ENCODE results near the gene LHFPL2.
"Not testable (repeated sequence)": the region's sequence is repeated elsewhere in the genome, so short reads cannot be mapped to it uniquely, and the experiment has no call there.

Gene LHFPL2

GRCh38 chr5:78496373-78496772 is 152.2 kb downstream of the LHFPL2 start:
- no peak for FAIRE-seq

GRCh38 chr5:78495800-78496199 is 152.8 kb downstream of the LHFPL2 start:
- no peak for FAIRE-seq

GRCh38 chr5:78492650-78493049 is 155.9 kb downstream of the LHFPL2 start:
- FAIRE-seq, result no peak

- no peak for FAIRE-seq
Observed at GRCh38 chr5:78492224-78492623, 156.3 kb downstream of the LHFPL2 start.

GRCh38 chr5:78490709-78491485 is 157.7 kb downstream of the LHFPL2 start:
- no peak for FAIRE-seq

- FAIRE-seq, result no peak
Observed at GRCh38 chr5:78487846-78488245, 160.7 kb downstream of the LHFPL2 start.

GRCh38 chr5:78486218-78486617 is 162.4 kb downstream of the LHFPL2 start:
- no peak for FAIRE-seq

- no peak for FAIRE-seq
Observed at GRCh38 chr5:78483809-78484521, 164.6 kb downstream of the LHFPL2 start.

GRCh38 chr5:78482948-78483347 is 165.6 kb downstream of the LHFPL2 start:
- no peak for FAIRE-seq

GRCh38 chr5:78476795-78477194 is 171.8 kb downstream of the LHFPL2 start:
- FAIRE-seq, result no peak

GRCh38 chr5:78475370-78475769 is 173.2 kb downstream of the LHFPL2 start:
- no peak for FAIRE-seq

- no peak for FAIRE-seq
Observed at GRCh38 chr5:78473751-78474150, 174.8 kb downstream of the LHFPL2 start.

- FAIRE-seq, result no peak
Observed at GRCh38 chr5:78472469-78473106, 176.0 kb downstream of the LHFPL2 start.

- no peak for FAIRE-seq
Observed at GRCh38 chr5:78471896-78472295, 176.7 kb downstream of the LHFPL2 start.

GRCh38 chr5:78467752-78468357 is 180.7 kb downstream of the LHFPL2 start:
- peak; percentile 96 for FAIRE-seq

GRCh38 chr5:78467140-78467539 is 181.4 kb downstream of the LHFPL2 start:
- FAIRE-seq, result no peak

GRCh38 chr5:78458843-78459242 is 189.7 kb downstream of the LHFPL2 start:
- FAIRE-seq, result no peak

GRCh38 chr5:78457507-78457906 is 191.1 kb downstream of the LHFPL2 start:
- FAIRE-seq, result not testable (repeated sequence)

GRCh38 chr5:78449103-78449502 is 199.5 kb downstream of the LHFPL2 start:
- no peak for FAIRE-seq

- FAIRE-seq, result no peak
Observed at GRCh38 chr5:78447775-78448424, 200.7 kb downstream of the LHFPL2 start.

Data from G401.6 (cell line).